Fibroblast of upper back skin (primary cell): ENCODE results near the gene ROR2.

Experiments
- DNase-seq: peaks from one replicate; pipeline ENCODE4 v3.0.0-alpha.2; 2013

ROR2 gene

GRCh38 chr9:91920630-91921350, 29.2 kb downstream of the ROR2 start:
- DNase-seq = no peak

GRCh38 chr9:91919621-91920020, 30.4 kb downstream of the ROR2 start:
- DNase-seq = no peak

- no peak for DNase-seq
Measured at GRCh38 chr9:91917436-91917835, 32.6 kb downstream of the ROR2 start.

GRCh38 chr9:91915524-91916263, 34.3 kb downstream of the ROR2 start:
- DNase-seq = no peak

GRCh38 chr9:91914937-91915336, 35.1 kb downstream of the ROR2 start:
- DNase-seq = no peak

- no peak for DNase-seq
Measured at GRCh38 chr9:91914404-91914803, 35.6 kb downstream of the ROR2 start.

- DNase-seq = no peak
Measured at GRCh38 chr9:91913986-91914385, 36.0 kb downstream of the ROR2 start.

- no peak for DNase-seq
Measured at GRCh38 chr9:91913096-91913495, 36.9 kb downstream of the ROR2 start.

DNA sequence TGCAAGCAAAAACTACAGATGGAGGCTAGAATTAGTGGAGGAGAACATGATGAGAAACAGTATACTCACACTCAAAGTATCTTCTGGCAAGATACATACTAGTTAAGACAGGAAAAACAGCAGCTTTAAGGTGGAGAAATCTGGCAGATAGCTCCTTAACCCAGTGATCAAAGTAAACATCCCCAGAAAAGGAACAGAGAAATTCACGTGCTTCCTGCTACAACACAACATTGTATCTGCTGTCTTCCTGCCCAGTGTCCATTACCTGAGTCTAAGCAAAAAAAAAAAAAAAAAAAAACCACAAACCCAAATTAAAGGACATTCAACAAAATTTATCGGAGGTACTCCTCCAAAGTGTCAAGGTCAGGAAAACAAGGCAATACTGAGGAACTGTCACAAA, 38.4 kb downstream of the ROR2 start:
- no peak for DNase-seq

DNA sequence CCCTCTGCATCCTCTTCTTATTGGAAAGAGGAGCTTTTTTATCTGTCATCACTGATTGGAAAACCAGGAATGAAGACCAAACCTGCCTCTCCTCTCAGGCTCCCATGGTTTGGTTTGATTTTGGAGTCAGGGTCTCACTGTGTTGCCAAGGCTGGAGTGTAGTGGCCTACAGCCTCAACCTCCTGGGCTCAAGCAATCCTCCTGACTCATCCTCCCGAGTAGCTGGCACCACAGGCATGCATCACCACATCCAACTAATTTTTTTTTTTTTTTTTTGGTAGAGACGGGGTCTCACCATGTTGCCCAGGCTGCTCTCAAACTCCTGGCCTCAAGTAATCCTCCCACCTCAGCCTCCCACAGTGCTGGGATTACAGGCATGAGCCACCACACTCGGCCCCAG, 40.8 kb downstream of the ROR2 start:
- peak; percentile 24 for DNase-seq

- DNase-seq = peak; percentile 73
Measured at GRCh38 chr9:91908746-91909145, 41.3 kb downstream of the ROR2 start.

DNA sequence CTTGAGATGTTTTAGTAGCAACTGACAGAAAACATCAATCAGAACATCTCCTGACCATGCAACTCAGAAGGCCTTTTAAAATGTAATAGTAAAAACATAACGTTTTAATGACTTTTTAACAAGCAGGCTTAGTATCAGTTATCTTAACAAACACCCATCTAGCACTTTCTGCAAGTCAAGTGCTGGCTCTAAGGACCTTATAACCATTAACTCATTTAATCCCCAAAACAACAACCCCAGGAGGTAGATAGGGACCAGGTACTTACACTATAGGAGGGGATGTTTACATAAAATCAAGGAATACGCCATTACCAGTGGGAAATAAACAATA, 41.8 kb downstream of the ROR2 start:
- no peak for DNase-seq

GRCh38 chr9:91907484-91908292, 42.3 kb downstream of the ROR2 start:
- peak; percentile 41 for DNase-seq

GRCh38 chr9:91905991-91906469, 44.0 kb downstream of the ROR2 start:
- DNase-seq = no peak

DNA sequence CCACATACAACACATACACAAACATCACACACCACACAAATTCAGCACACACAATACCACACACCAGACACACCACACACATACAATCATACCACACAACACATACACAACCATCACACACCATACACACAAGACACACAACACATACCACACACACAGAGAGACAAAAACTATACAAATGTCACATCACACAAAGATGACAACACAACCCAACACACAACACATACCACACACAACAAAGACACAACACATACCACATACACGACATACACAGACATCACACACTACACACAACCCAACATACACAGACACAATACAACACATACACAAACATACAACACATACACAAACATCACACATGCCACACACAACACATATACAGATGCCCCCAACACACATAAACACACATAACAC, 44.8 kb downstream of the ROR2 start:
- DNase-seq = no peak

GRCh38 chr9:91904588-91905236, 45.3 kb downstream of the ROR2 start:
- no peak for DNase-seq

DNA sequence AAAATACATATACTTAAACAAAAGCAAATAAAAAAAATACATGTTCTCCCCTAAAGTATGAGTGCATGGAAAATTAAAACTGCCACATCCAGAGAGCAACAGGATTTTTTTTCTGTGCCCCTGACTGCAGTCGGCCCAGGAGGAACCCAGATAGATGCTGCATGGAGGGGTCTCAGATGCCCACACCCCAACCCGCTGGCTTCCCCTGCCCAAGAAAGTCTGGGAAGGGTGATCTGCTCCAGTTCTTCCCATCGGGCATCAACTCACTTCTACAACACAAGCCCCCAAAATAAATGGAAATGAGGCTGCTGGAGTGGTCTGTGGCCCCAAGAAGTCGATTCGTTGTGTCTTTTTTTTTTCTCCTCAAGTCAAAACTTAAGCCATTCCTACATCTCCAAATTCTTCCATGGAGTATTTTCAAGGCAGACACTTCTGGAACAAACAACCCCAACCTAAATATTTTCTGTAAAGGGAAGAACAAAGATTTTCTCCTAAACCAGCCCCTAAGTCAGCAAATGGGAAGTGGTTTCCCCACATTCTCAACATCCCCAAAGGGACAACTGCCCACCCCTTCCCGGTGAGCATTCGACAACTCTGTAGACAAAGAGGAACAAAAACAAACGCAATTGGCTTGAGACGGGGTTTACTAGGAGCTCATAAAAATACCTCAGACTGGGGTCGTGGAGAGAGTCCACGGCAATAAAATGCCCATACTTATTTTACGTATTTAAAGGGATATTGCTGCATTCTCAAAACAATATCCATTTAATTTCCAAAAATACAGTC, 46.7 kb downstream of the ROR2 start:
- no peak for DNase-seq

DNA sequence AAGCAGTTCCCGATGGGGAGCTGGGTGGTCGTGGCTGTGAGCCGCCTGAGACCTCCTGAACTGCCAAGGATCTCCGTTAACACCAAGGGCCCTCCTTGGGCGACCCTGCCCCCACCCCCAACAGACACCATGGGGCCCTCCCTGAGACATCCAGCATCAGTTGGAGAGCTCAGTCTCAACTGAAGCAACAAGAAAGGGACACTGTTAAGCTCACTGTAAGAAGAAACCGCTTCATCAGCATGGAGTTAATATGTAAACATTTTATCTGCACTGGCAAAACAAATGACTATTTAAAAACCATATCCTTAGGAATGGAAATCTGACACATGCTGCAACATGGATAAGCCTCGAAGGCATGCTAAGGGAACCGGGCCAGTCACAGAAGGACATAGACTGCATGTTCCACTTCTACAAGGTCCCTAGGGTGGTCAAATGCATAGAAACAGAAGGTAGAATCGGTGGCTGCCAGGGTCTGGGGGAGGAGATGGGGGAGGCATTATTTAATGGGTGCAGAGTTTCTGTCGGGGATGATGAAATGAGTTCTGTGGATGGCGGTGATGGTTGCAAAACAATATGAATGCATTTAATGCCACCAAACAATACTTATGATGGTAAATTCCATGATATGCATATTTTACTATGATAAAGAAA, 47.4 kb downstream of the ROR2 start:
- no peak for DNase-seq

DNA sequence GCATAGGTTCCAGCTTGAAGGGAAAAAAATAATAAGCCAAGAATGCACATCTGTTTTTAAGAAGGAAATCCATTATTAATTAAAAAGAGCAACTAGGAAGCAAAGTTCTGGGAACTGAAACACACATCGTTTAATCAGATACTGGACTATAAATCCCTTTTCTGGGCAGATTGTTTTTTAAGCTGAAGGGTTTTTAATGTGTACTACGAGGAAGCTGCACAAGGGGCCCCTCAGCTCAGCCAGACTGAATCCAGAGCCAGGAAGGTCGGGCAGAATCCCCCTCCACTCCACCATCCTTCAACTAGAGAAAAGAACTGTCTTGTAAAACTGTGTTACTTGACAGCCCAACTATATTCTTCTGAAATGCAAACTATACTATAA, 49.2 kb downstream of the ROR2 start:
- no peak for DNase-seq

GRCh38 chr9:91900055-91900796, 49.8 kb downstream of the ROR2 start:
- no peak for DNase-seq

- no peak for DNase-seq
Measured at GRCh38 chr9:91899594-91899993, 50.4 kb downstream of the ROR2 start.
